Measurements from ENCODE around the gene ZSWIM5.

The ZSWIM5 gene

DNA sequence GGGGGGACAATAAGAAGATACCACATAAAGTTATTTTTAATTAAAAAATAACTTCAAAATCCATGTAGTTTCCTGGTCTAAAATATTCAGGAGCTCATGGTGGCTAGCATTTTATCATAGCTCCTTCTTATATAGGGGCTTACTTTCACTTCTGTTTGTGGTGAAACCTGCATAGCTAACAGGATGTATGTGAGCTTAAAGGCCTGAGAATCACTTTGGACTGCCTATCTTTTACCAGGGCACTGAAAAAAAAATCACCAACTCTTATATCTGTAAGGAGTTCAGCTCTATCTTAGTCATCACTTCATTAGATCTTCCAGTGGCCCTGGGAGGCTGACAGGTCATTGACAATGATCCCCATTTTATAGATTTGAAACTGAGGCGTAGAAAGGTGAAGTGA, 173.0 kb downstream of the ZSWIM5 start:
- Histone ChIP-seq H3K27ac (no peak overlapping the region), H3K27me3 (ENCODE audit: insufficient read depth, low read depth, severe bottlenecking) (no peaks in the 10 kb centered on the region), H3K36me3 (no peaks in the 10 kb centered on the region), H3K9me3 (ENCODE audit: severe bottlenecking) (no peaks in the 10 kb centered on the region), H3K4me3 (ENCODE audit: low read depth, low read length) (no peak overlapping the region)
- no peak for DNase-seq
- TF ChIP-seq, protein P1, sequence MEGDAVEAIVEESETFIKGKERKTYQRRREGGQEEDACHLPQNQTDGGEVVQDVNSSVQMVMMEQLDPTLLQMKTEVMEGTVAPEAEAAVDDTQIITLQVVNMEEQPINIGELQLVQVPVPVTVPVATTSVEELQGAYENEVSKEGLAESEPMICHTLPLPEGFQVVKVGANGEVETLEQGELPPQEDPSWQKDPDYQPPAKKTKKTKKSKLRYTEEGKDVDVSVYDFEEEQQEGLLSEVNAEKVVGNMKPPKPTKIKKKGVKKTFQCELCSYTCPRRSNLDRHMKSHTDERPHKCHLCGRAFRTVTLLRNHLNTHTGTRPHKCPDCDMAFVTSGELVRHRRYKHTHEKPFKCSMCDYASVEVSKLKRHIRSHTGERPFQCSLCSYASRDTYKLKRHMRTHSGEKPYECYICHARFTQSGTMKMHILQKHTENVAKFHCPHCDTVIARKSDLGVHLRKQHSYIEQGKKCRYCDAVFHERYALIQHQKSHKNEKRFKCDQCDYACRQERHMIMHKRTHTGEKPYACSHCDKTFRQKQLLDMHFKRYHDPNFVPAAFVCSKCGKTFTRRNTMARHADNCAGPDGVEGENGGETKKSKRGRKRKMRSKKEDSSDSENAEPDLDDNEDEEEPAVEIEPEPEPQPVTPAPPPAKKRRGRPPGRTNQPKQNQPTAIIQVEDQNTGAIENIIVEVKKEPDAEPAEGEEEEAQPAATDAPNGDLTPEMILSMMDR (IDR thresholded peaks at IDR 0.05; ENCODE audit: low read depth, low read length): no peak

DNA sequence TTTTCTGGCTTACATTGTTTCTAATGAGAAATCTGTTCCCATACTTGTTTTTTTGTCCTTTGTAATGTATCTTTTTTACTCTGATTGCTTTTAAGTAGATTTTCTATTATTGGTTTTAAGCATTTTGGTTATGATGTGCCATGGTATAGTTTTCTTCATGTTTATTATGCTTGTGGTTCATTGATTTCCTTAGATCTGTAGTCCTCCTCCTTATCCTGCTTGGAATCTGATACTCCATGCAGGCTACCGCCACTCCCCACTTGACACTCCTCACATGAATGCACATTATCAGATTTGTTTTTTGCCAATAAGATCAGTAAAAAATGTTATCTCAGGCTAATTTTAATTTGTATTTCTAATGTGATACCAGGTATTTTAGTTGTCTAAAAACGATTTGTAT, 173.6 kb downstream of the ZSWIM5 start:
- DNase-seq: no peak
- TF ChIP-seq, protein P1 (IDR thresholded peaks at IDR 0.05; ENCODE audit: low read depth, low read length): no peak
- H3K9me3 ChIP-seq (ENCODE audit: severe bottlenecking): no peaks in the 10 kb centered on the region
- no peak overlapping the region for H3K4me3 ChIP-seq (ENCODE audit: low read depth, low read length)
- H3K36me3 ChIP-seq: no peaks in the 10 kb centered on the region
- no peak overlapping the region for H3K27ac ChIP-seq
- no peaks in the 10 kb centered on the region for H3K27me3 ChIP-seq (ENCODE audit: insufficient read depth, low read depth, severe bottlenecking)

DNA sequence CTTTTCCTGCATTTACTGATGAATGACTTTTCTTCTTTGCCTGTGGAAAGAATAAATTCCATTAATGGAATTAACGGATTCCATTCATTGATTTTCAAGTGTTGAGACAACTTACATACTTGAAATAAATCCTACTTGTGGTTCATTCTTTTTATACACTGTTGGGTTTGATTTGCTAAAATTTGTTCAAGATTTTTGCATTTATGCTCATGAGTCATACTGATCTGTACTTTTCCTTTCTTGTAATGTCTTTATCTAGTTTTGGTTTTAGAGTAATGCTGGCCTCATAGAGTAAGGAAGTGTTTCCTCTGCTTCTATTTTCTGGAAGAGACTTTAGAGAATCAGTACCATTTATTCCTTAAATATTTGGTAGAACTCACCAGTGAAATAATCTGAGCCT, 180.0 kb downstream of the ZSWIM5 start:
- Histone ChIP-seq H3K9me3 (ENCODE audit: severe bottlenecking) (no peaks in the 10 kb centered on the region), H3K27ac (no peak overlapping the region), H3K36me3 (no peaks in the 10 kb centered on the region), H3K27me3 (ENCODE audit: insufficient read depth, low read depth, severe bottlenecking) (no peaks in the 10 kb centered on the region), H3K4me3 (ENCODE audit: low read depth, low read length) (no peak overlapping the region)
- TF ChIP-seq, protein P1 (IDR thresholded peaks at IDR 0.05; ENCODE audit: low read depth, low read length): no peak
- no peak for DNase-seq

DNA sequence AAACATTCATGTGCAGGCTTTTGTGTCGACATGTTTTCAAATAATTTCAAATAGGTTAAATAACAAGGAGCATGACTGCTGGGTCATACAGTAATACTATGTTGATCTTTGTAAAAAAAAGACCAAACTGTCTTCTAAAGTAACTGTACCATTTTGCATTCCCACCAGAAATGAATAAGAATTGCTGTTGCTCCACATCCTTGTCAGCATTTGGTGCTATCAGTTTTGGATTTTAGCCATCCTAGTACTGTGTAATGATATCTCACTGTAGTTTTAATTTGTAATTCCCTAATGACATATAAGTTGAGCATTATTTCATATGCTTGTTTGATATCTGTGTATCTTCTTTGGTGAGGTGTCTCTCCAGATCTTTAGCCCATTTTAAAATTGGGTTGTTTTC, 182.7 kb downstream of the ZSWIM5 start:
- TF ChIP-seq, protein P1 (IDR thresholded peaks at IDR 0.05; ENCODE audit: low read depth, low read length): no peak

DNA sequence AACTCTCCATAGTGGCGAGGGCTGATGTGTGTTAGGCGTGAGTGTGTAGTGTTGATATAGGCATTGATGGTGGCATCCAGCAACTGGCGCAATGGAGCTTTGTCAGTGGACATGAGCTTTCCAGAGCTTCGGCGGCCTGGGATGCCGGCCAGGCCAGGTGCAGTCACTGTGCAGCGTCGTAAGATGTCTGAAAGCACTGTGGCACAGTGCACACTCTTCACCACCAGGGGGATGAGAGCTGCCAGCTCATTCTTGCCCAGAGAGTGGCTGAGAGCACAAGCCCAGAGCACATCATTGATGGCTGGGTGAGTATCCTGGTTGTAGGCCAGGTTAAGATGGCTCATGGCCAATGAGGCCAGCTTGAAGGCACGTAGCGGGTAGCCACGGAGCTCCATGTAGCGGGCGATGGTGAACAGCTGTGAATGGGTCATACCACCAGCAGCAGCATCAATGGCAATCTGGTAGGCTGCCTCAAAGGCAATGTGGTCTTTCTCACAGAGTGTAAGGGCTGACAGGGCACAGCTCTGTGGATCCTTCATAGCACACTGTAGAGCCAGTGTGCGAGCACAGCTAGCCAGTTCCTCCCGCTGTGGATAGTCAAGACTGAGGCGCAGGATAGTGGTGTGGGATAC, 187.7 kb downstream of the ZSWIM5 start:
- Histone ChIP-seq H3K4me3 (ENCODE audit: low read depth, low read length) (no peak overlapping the region), H3K36me3 (peaks cover 3% of the 10 kb centered on the region), H3K9me3 (ENCODE audit: severe bottlenecking) (no peaks in the 10 kb centered on the region), H3K27ac (no peak overlapping the region), H3K27me3 (ENCODE audit: insufficient read depth, low read depth, severe bottlenecking) (no peaks in the 10 kb centered on the region)
- peak; percentile 68 for DNase-seq
- TF ChIP-seq, protein P1 (IDR thresholded peaks at IDR 0.05; ENCODE audit: low read depth, low read length): peak; percentile 95

More for the DNA sequence above, 182.7 kb downstream of the ZSWIM5 start:
- DNase-seq: no peak
- no peaks in the 10 kb centered on the region for H3K36me3 ChIP-seq
- H3K27me3 ChIP-seq (ENCODE audit: insufficient read depth, low read depth, severe bottlenecking): no peaks in the 10 kb centered on the region
- H3K27ac ChIP-seq: no peak overlapping the region
- no peaks in the 10 kb centered on the region for H3K9me3 ChIP-seq (ENCODE audit: severe bottlenecking)
- H3K4me3 ChIP-seq (ENCODE audit: low read depth, low read length): no peak overlapping the region

DNA sequence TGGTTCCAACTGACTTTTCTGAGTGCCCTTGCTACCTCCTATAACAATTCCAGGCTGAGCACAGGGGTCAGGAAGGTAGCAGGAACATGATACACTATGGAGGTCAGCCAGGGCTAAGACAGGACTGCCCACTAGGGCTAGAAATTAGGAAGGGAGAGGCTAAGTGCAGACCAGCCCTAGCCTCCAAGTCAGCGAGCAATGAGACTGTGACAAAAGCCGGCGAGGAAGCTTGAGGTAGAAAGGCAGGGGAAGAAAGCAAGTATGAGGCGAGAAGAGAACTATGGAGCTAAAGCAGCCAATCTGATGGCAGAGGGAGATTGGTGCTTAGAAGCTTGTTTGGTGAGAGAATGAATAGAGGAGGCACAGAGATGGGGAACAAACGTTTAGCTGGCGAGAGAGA, 189.6 kb downstream of the ZSWIM5 start:
- H3K27me3 ChIP-seq (ENCODE audit: insufficient read depth, low read depth, severe bottlenecking): no peaks in the 10 kb centered on the region
- TF ChIP-seq, protein P1 (IDR thresholded peaks at IDR 0.05; ENCODE audit: low read depth, low read length): no peak
- H3K9me3 ChIP-seq (ENCODE audit: severe bottlenecking): no peaks in the 10 kb centered on the region
- no peak overlapping the region for H3K27ac ChIP-seq
- DNase-seq: no peak
- H3K36me3 ChIP-seq: peaks cover 7% of the 10 kb centered on the region
- no peak overlapping the region for H3K4me3 ChIP-seq (ENCODE audit: low read depth, low read length)

Data from WERI-Rb-1 (cell line).